ENCODE data around the gene CEND1. TPM values are rescaled to one million over a fixed set of nuclear protein-coding genes. Genes with fewer than 3 reads are reported as not detected.

The CEND1 gene
- total RNA-seq, 2 donors from 2014 or later: 0.35 to 0.40 TPM

DNA sequence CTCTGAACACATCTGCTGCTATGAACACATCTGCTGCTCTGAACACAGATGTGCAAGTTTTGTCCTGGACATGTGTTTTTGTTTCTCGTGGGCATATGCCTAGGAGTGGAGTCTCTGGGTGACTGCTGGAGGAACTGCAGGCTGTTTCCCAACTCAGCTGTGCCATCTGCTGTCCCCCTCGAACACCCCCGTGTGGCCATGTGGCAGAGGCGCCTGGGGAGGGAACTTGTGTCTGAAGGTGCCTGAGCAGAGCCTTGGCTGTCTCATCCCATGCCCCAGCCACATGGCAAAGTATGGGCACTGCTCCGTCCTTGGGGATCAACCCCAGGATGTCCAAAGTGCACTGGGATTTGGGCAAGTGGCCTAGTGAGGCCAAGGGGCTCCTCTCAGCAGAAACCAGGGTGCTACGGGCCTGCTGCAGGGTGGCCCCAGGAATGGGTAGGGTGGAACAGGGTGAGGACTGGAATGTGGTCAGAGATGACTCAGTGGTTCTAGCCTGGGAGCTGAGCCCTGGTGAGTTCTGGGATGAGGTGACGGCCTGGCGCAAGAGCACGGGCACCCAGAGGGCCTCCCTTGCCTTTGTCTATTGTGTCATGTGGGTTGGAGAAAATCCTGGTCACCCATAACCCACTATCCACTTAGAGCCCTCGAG lies 27.3 kb downstream of the CEND1 start:
- peak; percentile 47 for DNase-seq
- Histone ChIP-seq H3K27ac (no peak overlapping the region), H3K27me3 (no peaks in the 10 kb centered on the region), H3K36me3 (peaks cover 17% of the 10 kb centered on the region), H3K9ac (ENCODE audit: low read depth in 2 of 2, low read length in 2 of 2) (peak overlapping the region in 1 of 2 donors; percentile 63), H3K4me1 (peaks cover 3% of the 10 kb centered on the region), H3K9me3 (no peaks in the 10 kb centered on the region), H3K4me3 (no peak overlapping the region)
- intact Hi-C loops (cut with DNase I): no loop called here
- TF ChIP-seq, protein P1, sequence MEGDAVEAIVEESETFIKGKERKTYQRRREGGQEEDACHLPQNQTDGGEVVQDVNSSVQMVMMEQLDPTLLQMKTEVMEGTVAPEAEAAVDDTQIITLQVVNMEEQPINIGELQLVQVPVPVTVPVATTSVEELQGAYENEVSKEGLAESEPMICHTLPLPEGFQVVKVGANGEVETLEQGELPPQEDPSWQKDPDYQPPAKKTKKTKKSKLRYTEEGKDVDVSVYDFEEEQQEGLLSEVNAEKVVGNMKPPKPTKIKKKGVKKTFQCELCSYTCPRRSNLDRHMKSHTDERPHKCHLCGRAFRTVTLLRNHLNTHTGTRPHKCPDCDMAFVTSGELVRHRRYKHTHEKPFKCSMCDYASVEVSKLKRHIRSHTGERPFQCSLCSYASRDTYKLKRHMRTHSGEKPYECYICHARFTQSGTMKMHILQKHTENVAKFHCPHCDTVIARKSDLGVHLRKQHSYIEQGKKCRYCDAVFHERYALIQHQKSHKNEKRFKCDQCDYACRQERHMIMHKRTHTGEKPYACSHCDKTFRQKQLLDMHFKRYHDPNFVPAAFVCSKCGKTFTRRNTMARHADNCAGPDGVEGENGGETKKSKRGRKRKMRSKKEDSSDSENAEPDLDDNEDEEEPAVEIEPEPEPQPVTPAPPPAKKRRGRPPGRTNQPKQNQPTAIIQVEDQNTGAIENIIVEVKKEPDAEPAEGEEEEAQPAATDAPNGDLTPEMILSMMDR (IDR thresholded peaks at IDR 0.05): no peak

DNA sequence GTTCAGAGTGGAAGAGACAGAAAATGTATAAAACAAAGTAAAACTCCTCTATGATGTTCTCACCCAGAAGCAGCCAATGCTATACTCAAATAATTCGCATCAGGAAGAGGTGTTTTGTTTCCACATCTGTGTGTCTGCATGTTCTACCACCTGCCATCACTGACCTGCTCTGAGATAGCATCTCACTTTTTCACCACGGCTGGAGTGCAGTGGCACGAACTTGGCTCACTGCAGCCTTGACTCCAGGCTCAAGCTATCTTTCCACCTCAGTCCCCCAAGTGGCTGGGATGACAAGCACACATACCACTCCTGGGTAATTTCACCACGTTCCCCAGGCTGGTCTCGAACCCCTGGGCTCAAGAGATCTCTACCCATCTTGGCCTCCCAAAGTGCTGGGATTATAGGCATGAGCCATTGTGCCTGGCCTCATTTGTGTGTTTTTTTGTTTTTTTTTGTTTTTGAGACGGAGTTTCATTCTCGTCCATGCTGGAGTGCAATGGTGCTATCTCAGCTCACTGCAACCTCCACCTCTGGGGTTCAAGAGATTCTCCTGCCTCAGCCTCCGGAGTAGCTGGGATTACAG lies 28.3 kb downstream of the CEND1 start:
- H3K27ac ChIP-seq: no peak overlapping the region
- no peak overlapping the region for H3K9ac ChIP-seq (ENCODE audit: low read depth in 2 of 2, low read length in 2 of 2)
- H3K4me3 ChIP-seq: no peak overlapping the region
- no peaks in the 10 kb centered on the region for H3K9me3 ChIP-seq
- DNase-seq: no peak
- peaks cover 3% of the 10 kb centered on the region for H3K4me1 ChIP-seq
- H3K27me3 ChIP-seq: no peaks in the 10 kb centered on the region
- H3K36me3 ChIP-seq: peaks cover 17% of the 10 kb centered on the region
- TF ChIP-seq, protein P1 (IDR thresholded peaks at IDR 0.05): no peak
- intact Hi-C loops (cut with DNase I): no loop called here

DNA sequence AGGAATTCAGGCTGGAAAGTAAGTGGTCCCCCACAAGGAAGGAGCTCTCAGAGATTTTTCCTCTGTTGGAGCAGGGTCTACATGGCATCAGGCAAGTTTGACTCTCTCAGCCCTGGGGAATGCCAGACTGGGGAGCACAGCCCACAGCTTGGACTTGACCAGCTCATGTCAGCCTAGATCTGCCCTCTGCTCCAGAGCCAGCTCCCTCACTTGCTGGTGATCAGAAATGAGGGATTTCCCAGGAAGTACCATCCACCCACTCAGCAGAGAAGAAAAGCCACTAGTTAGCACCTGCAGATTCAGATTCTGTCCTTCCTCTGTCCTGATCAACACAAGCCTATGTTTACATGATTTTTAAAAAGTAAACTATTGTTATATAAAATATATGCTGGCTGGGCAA lies 29.7 kb downstream of the CEND1 start:
- TF ChIP-seq, protein P1 (IDR thresholded peaks at IDR 0.05): no peak
- Histone ChIP-seq H3K4me3 (no peak overlapping the region), H3K27me3 (no peaks in the 10 kb centered on the region), H3K9me3 (no peaks in the 10 kb centered on the region), H3K27ac (no peak overlapping the region), H3K36me3 (peaks cover 17% of the 10 kb centered on the region), H3K4me1 (peaks cover 3% of the 10 kb centered on the region), H3K9ac (ENCODE audit: low read depth in 2 of 2, low read length in 2 of 2) (no peak overlapping the region)
- intact Hi-C loops (cut with DNase I): no loop called here
- no peak for DNase-seq

DNA sequence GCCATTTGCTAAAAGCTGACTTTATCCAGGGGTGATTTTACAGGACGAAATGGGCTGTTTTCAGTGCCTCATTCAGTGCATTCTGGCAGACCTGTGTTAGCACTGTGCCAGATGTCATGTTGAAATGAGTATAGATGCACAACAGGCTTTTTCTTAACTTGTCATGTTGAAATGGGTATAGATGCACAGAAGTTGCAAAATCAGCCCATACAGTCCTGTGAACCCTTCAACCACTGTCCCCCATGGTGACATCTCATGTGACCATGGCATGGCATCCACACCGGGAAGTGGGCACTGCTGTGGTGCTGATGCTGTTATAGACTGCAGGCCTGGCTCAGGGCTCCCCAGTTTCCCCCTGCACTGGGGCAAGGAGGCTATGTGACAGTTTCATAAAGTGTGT lies 40.2 kb downstream of the CEND1 start:
- TF ChIP-seq, protein P1 (IDR thresholded peaks at IDR 0.05): no peak
- no peaks in the 10 kb centered on the region for H3K36me3 ChIP-seq
- no peaks in the 10 kb centered on the region for H3K9me3 ChIP-seq
- no peaks in the 10 kb centered on the region for H3K27me3 ChIP-seq
- H3K4me1 ChIP-seq: peaks cover 19% of the 10 kb centered on the region
- DNase-seq: no peak
- no peak overlapping the region for H3K4me3 ChIP-seq
- intact Hi-C loops (cut with DNase I): no loop called here
- H3K9ac ChIP-seq (ENCODE audit: low read depth in 2 of 2, low read length in 2 of 2): peak overlapping the region in 1 of 2 donors; percentile 51
- no peak overlapping the region for H3K27ac ChIP-seq

DNA sequence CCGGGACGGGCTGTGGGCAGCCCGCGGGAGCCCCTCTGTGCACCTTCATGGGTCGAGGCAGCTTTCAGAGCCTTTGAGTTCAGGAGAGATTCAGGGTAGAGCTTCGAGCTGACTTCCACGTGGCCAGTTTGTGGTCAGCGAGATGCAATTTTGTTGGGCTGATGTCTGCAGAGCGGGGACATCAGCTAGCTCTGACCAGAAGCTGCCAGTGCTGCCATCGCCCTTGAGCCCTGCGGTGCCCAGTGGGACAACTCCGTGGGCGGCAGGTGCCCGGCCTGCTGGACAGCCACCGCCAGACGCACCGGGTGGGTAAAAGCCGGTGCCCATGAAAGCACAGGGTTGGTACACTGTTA lies 41.9 kb downstream of the CEND1 start:
- Histone ChIP-seq H3K36me3 (no peaks in the 10 kb centered on the region), H3K4me1 (peaks cover 19% of the 10 kb centered on the region)

More for the DNA sequence above, 41.9 kb downstream of the CEND1 start:
- Histone ChIP-seq H3K9ac (ENCODE audit: low read depth in 2 of 2, low read length in 2 of 2) (peak overlapping the region; percentile 65 to 96), H3K4me3 (peak overlapping the region; percentile 90), H3K9me3 (no peaks in the 10 kb centered on the region), H3K27me3 (no peaks in the 10 kb centered on the region), H3K27ac (peak overlapping the region; percentile 76)
- TF ChIP-seq, protein P1 (IDR thresholded peaks at IDR 0.05): no peak
- intact Hi-C loops (cut with DNase I): no loop called here
- DNase-seq: peak; percentile 27

All from colonic mucosa (tissue), 4 donors.